ENCODE results near the gene MCOLN1.
"Not testable (repeated sequence)": the region's sequence is repeated elsewhere in the genome, so short reads cannot be mapped to it uniquely, and the experiment has no call there.

GRCh38 chr19:7577422-7577821, 55.0 kb downstream of the MCOLN1 start:
- TF ChIP-seq CTCF (conservative IDR thresholded peaks at IDR 0.05; ENCODE audit: low read depth in 2 of 2); POLR2AphosphoS5 (IDR thresholded peaks at IDR 0.05; ENCODE audit: low read depth); EZH2 (IDR thresholded peaks at IDR 0.05; ENCODE audit: low read depth, unreplicated experiment); NANOG (IDR thresholded peaks at IDR 0.05; ENCODE audit: borderline replicate concordance); EZH2phosphoT487 (IDR thresholded peaks at IDR 0.05; ENCODE audit: unreplicated experiment): not testable (repeated sequence)
- TF ChIP-seq, protein P1, sequence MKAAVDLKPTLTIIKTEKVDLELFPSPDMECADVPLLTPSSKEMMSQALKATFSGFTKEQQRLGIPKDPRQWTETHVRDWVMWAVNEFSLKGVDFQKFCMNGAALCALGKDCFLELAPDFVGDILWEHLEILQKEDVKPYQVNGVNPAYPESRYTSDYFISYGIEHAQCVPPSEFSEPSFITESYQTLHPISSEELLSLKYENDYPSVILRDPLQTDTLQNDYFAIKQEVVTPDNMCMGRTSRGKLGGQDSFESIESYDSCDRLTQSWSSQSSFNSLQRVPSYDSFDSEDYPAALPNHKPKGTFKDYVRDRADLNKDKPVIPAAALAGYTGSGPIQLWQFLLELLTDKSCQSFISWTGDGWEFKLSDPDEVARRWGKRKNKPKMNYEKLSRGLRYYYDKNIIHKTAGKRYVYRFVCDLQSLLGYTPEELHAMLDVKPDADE (IDR thresholded peaks at IDR 0.05), result not testable (repeated sequence)

Data from GM23338 (cell line).